ENCODE data around the gene HTT. TPM values are rescaled to one million over a fixed set of nuclear protein-coding genes. Genes with fewer than 3 reads are reported as not detected.

Gene HTT
- total and polyA plus RNA-seq, 2 of the 13 experiments (the other 11 are each of a cell fraction or from before 2014, with no cell fraction given): 17.5 to 19.5 TPM

DNA sequence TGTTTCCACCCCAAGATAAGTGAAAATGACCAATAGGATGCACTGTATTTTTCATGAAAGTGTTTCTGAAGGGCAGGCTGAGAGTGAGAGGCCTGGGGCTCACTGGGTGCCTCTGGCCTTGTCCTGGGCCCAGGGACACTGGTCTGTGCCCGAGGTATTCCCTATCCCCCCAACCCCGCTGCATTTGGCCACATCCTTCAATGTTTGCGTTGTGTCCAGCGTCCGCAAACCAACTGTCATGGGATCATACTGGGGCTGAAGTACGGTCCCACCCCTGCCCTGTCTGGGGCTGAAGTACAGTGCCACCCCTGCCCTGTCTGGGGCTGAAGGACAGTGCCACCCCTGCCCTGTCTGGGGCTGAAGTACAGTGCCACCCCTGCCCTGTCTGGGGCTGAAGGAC, 152.5 kb downstream of the HTT start (continued):
- TF ChIP-seq, protein P1, sequence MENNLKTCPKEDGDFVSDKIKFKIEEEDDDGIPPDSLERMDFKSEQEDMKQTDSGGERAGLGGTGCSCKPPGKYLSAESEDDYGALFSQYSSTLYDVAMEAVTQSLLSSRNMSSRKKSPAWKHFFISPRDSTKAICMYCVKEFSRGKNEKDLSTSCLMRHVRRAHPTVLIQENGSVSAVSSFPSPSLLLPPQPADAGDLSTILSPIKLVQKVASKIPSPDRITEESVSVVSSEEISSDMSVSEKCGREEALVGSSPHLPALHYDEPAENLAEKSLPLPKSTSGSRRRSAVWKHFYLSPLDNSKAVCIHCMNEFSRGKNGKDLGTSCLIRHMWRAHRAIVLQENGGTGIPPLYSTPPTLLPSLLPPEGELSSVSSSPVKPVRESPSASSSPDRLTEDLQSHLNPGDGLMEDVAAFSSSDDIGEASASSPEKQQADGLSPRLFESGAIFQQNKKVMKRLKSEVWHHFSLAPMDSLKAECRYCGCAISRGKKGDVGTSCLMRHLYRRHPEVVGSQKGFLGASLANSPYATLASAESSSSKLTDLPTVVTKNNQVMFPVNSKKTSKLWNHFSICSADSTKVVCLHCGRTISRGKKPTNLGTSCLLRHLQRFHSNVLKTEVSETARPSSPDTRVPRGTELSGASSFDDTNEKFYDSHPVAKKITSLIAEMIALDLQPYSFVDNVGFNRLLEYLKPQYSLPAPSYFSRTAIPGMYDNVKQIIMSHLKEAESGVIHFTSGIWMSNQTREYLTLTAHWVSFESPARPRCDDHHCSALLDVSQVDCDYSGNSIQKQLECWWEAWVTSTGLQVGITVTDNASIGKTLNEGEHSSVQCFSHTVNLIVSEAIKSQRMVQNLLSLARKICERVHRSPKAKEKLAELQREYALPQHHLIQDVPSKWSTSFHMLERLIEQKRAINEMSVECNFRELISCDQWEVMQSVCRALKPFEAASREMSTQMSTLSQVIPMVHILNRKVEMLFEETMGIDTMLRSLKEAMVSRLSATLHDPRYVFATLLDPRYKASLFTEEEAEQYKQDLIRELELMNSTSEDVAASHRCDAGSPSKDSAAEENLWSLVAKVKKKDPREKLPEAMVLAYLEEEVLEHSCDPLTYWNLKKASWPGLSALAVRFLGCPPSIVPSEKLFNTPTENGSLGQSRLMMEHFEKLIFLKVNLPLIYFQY (CRISPR knock-in tag; IDR thresholded peaks at IDR 0.05; ENCODE audit: borderline replicate concordance): no peak
- TF ChIP-seq JUNB (CRISPR knock-in tag; IDR thresholded peaks at IDR 0.05; ENCODE audit: borderline replicate concordance) (no peak), ZBTB21 (CRISPR knock-in tag; IDR thresholded peaks at IDR 0.05) (no peak), KDM5B (CRISPR knock-in tag; IDR thresholded peaks at IDR 0.05; ENCODE audit: borderline replicate concordance) (no peak), ZSCAN25 (CRISPR knock-in tag; IDR thresholded peaks at IDR 0.05) (peak; percentile 88), EP300 (IDR thresholded peaks at IDR 0.05; ENCODE audit: low read depth in 2 of 2, low read length in 2 of 2) (no peak), EP300 (CRISPR knock-in tag; IDR thresholded peaks at IDR 0.05; ENCODE audit: borderline replicate concordance) (no peak), SMARCE1 (IDR thresholded peaks at IDR 0.05; ENCODE audit: borderline replicate concordance) (no peak)
- TF ChIP-seq, protein P2, sequence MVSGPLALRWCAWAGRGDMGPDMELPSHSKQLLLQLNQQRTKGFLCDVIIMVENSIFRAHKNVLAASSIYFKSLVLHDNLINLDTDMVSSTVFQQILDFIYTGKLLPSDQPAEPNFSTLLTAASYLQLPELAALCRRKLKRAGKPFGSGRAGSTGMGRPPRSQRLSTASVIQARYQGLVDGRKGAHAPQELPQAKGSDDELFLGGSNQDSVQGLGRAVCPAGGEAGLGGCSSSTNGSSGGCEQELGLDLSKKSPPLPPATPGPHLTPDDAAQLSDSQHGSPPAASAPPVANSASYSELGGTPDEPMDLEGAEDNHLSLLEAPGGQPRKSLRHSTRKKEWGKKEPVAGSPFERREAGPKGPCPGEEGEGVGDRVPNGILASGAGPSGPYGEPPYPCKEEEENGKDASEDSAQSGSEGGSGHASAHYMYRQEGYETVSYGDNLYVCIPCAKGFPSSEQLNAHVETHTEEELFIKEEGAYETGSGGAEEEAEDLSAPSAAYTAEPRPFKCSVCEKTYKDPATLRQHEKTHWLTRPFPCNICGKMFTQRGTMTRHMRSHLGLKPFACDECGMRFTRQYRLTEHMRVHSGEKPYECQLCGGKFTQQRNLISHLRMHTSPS (CRISPR knock-in tag; IDR thresholded peaks at IDR 0.05; ENCODE audit: low read depth): peak; percentile 63

All from HepG2 (cell line).